Panc1 (cell line): Measurements from ENCODE around the gene CRYBA1. TPM values are rescaled to one million over a fixed set of nuclear protein-coding genes. Genes with fewer than 3 reads are reported as not detected.

Experiments used
- ATAC-seq: fragments of 200-7000 bp; cut with Tn5 transposase; 2 replicates; pipeline ENCODE4 v1.9.1; 2020; ENCODE audit warnings: mild to moderate bottlenecking, moderate library complexity
- BruUV-seq: library from RNA; stranded (reverse); fragments of 400-500 nt; replicated peaks from 2 replicates; lab custom pipeline; 2021; lab: Mats Ljungman, UMichigan
- CTCF ChIA-PET: fragments of 300-600 bp; sonication (Branson Sonifier 250); formaldehyde crosslinking; loops from one replicate; lab custom pipeline; 2022; ENCODE audit warnings: antibody characterized with exemption; lab: Charles Lee
- POLR2A ChIA-PET: fragments of 300-600 bp; sonication (Branson Sonifier 250); formaldehyde crosslinking; loops from one replicate; lab custom pipeline; 2022; ENCODE audit warnings: antibody characterized with exemption; lab: Charles Lee
- DNase-seq: peaks from one replicate; pipeline ENCODE4 v3.0.0-alpha.2; 2010; ENCODE audit warnings: low read depth, low spot score
- H3K27ac ChIP-seq: 2 replicates; pipeline ENCODE4 v1.5.1; 2011; ENCODE audit warnings: mild to moderate bottlenecking, low read length, inconsistent platforms
- H3K27me3 ChIP-seq: fragments of 200-500 bp; sonication (Bioruptor generic); 2 replicates; pipeline ENCODE4 v1.6.0; 2014; ENCODE audit warnings: low read length, inconsistent platforms; ENCODE audit not compliant: control insufficient read depth, insufficient read depth
- H3K36me3 ChIP-seq: fragments of 200-500 bp; sonication (Bioruptor generic); 2 replicates; pipeline ENCODE4 v1.5.1; 2014; ENCODE audit warnings: inconsistent platforms, mild to moderate bottlenecking, low read length, moderate library complexity; ENCODE audit not compliant: control insufficient read depth, insufficient read depth
- H3K4me1 ChIP-seq: 2 replicates; pipeline ENCODE4 v1.5.1; 2011; ENCODE audit warnings: inconsistent platforms, mild to moderate bottlenecking, low read length, moderate library complexity; ENCODE audit not compliant: control insufficient read depth, insufficient read depth
- H3K4me3 ChIP-seq, 2 experiments: 2 replicates each; pipeline ENCODE4 v1.5.1; 2011 to 2012; ENCODE audit warnings: low read depth in 2 of 2, low read length in 2 of 2, mild to moderate bottlenecking in 2 of 2, inconsistent platforms in 1 of 2, moderate library complexity in 1 of 2
- H3K9me3 ChIP-seq: fragments of 200-500 bp; sonication (Bioruptor generic); 2 replicates; pipeline ENCODE4 v1.5.1; 2014; ENCODE audit warnings: low read depth, mild to moderate bottlenecking, inconsistent platforms, low read length, moderate library complexity; ENCODE audit not compliant: control insufficient read depth, insufficient read depth
- CTCF ChIP-seq: fragments of 450-650 bp; IDR thresholded peaks from 2 replicates; pipeline ENCODE4 v1.5.1; 2017; ENCODE audit warnings: mild to moderate bottlenecking
- POLR2AphosphoS5 ChIP-seq: IDR thresholded peaks from 2 replicates; pipeline ENCODE4 v1.6.1; 2012; ENCODE audit warnings: mild to moderate bottlenecking, low read depth, low read length, moderate library complexity
- REST ChIP-seq, 2 experiments: IDR thresholded peaks; 2 replicates each; pipeline ENCODE4 v1.6.1; 2011 to 2012; ENCODE audit warnings: low read depth in 2 of 2, control low read depth in 1 of 2, low read length in 1 of 2, mild to moderate bottlenecking in 1 of 2, moderate library complexity in 1 of 2; ENCODE audit not compliant: insufficient read depth in 1 of 2
- SIN3A ChIP-seq: IDR thresholded peaks from 2 replicates; pipeline ENCODE4 v1.6.1; 2012; ENCODE audit warnings: low read depth, mild to moderate bottlenecking, low read length, moderate library complexity, borderline replicate concordance; ENCODE audit not compliant: insufficient read depth
- TCF7L2 ChIP-seq: IDR thresholded peaks from 2 replicates; pipeline ENCODE4 v1.6.1; 2011; ENCODE audit warnings: mild to moderate bottlenecking, low read depth, low read length, inconsistent platforms
- in situ Hi-C: cut with HindIII; loops from 2 replicates; pipeline ENCODE4 v1.10.0; 2016; ENCODE audit warnings: low sequenced_read_pairs, low pct_unique_long_range_greater_than_20kb
- intact Hi-C: fragments of 100-400 bp; cut with micrococcal nuclease; formaldehyde crosslinking; loops from one replicate; pipeline ENCODE4 v1.10.0; 2022; ENCODE audit not compliant: unreplicated experiment
- total RNA-seq: library from RNA; stranded (reverse); gene quantifications from one replicate; pipeline ENCODE4 v1.2.1, GENCODE V29; 2021; ENCODE audit not compliant: unreplicated experiment

The CRYBA1 gene
- total RNA-seq, 1 experiment from 2014 or later, result not detected

- Histone ChIP-seq H3K27me3 (no peaks in the 10 kb centered on the region), H3K9me3 (no peaks in the 10 kb centered on the region), H3K27ac (no peak overlapping the region), H3K4me3 (no peak overlapping the region), H3K36me3 (no peaks in the 10 kb centered on the region), H3K4me1 (peaks cover 3% of the 10 kb centered on the region; the same call in 1 of the 2 replicates)
- ChIA-PET POLR2A (no interaction called here), CTCF (no interaction called here)
- in situ Hi-C loops, result no loop called here
- ATAC-seq (no peak), DNase-seq (no peak)
- intact Hi-C loops, result no loop called here
- no TSS peak for BruUV-seq
- TF ChIP-seq POLR2AphosphoS5 (no peak), TCF7L2 (no peak), REST (IDR thresholded peaks at IDR 0.05; ENCODE audit: insufficient read depth in 1 of 2, low read depth in 2 of 2, low read length in 1 of 2) (no peak), CTCF (no peak), SIN3A (no peak)
These were observed 32.2 kb upstream of the CRYBA1 start for GRCh38 chr17:29214215-29215146.

- no peaks in the 10 kb centered on the region for H3K36me3 ChIP-seq
- ChIA-PET POLR2A (no interaction called here), CTCF (no interaction called here)
- no peaks in the 10 kb centered on the region for H3K27me3 ChIP-seq
- no peak overlapping the region for H3K27ac ChIP-seq
- DNase-seq, result no peak
- intact Hi-C loops, result no loop called here
- in situ Hi-C loops, result no loop called here
- no peaks in the 10 kb centered on the region for H3K9me3 ChIP-seq
- no peak for ATAC-seq
- BruUV-seq, result no TSS peak
- no peak overlapping the region for H3K4me3 ChIP-seq
- TF ChIP-seq POLR2AphosphoS5 (no peak), CTCF (no peak), TCF7L2 (no peak), SIN3A (no peak), REST (IDR thresholded peaks at IDR 0.05; ENCODE audit: insufficient read depth in 1 of 2, low read depth in 2 of 2, low read length in 1 of 2) (no peak)
- H3K4me1 ChIP-seq, result peaks cover 6% of the 10 kb centered on the region
These were observed 31.5 kb upstream of the CRYBA1 start for GRCh38 chr17:29215174-29215573.
